GM18505 (cell line): ENCODE results near the gene SYNPR.

Experiments
- ATAC-seq: cut with Tn5 transposase; IDR thresholded peaks from one replicate; pipeline ENCODE4 v1.9.1; 2021; ENCODE audit not compliant: unreplicated experiment
- POLR2A ChIP-seq: IDR thresholded peaks from 4 replicates; pipeline ENCODE4 v1.6.1; 2011; ENCODE audit warnings: borderline replicate concordance; ENCODE audit not compliant: insufficient read depth, insufficient read length; ENCODE audit errors: extremely low read depth

SYNPR gene

GRCh38 chr3:63365671-63366070 is 87.6 kb downstream of the SYNPR start:
- TF ChIP-seq POLR2A, result no peak
- no peak for ATAC-seq

GRCh38 chr3:63370094-63370493 is 92.0 kb downstream of the SYNPR start:
- TF ChIP-seq POLR2A, result no peak
- no peak for ATAC-seq

- ATAC-seq, result no peak
- no peak for TF ChIP-seq POLR2A
Observed at GRCh38 chr3:63383040-63383439, 104.9 kb downstream of the SYNPR start.

- no peak for ATAC-seq
- TF ChIP-seq POLR2A, result no peak
Observed at GRCh38 chr3:63384382-63384781, 106.3 kb downstream of the SYNPR start.

- ATAC-seq, result no peak
- TF ChIP-seq POLR2A, result no peak
Observed at GRCh38 chr3:63385629-63386028, 107.5 kb downstream of the SYNPR start.

- ATAC-seq, result no peak
- no peak for TF ChIP-seq POLR2A
Observed at GRCh38 chr3:63386568-63386967, 108.5 kb downstream of the SYNPR start.

- TF ChIP-seq POLR2A, result no peak
Observed at GRCh38 chr3:63387568-63387967, 109.5 kb downstream of the SYNPR start.

GRCh38 chr3:63390710-63391230 is 112.7 kb downstream of the SYNPR start:
- ATAC-seq, result no peak
- no peak for TF ChIP-seq POLR2A

More at GRCh38 chr3:63387568-63387967, 109.5 kb downstream of the SYNPR start:
- ATAC-seq, result no peak

- no peak for TF ChIP-seq POLR2A
- no peak for ATAC-seq
Observed at GRCh38 chr3:63395960-63396359, 117.9 kb downstream of the SYNPR start.

- no peak for TF ChIP-seq POLR2A
- ATAC-seq, result no peak
Observed at GRCh38 chr3:63400246-63400860, 122.2 kb downstream of the SYNPR start.

GRCh38 chr3:63405882-63406281 is 127.8 kb downstream of the SYNPR start:
- no peak for ATAC-seq
- TF ChIP-seq POLR2A, result no peak

GRCh38 chr3:63413523-63413922 is 135.4 kb downstream of the SYNPR start:
- no peak for ATAC-seq
- no peak for TF ChIP-seq POLR2A

- no peak for ATAC-seq
- no peak for TF ChIP-seq POLR2A
Observed at GRCh38 chr3:63414607-63415006, 136.5 kb downstream of the SYNPR start.

GRCh38 chr3:63429905-63430304 is 151.8 kb downstream of the SYNPR start:
- no peak for TF ChIP-seq POLR2A
- ATAC-seq, result no peak

GRCh38 chr3:63430875-63431274 is 152.8 kb downstream of the SYNPR start:
- ATAC-seq, result no peak
- TF ChIP-seq POLR2A, result no peak

GRCh38 chr3:63437858-63438257 is 159.8 kb downstream of the SYNPR start:
- no peak for TF ChIP-seq POLR2A
- no peak for ATAC-seq

- no peak for ATAC-seq
- TF ChIP-seq POLR2A, result no peak
Observed at GRCh38 chr3:63438826-63439371, 160.8 kb downstream of the SYNPR start.
